22Rv1 (cell line): Measurements from ENCODE around the gene MOB2.

Experiments used
- CTCF ChIP-seq: fragments of 450-650 bp; IDR thresholded peaks from 2 replicates; pipeline ENCODE4 v1.5.1; 2017; ENCODE audit warnings: mild to moderate bottlenecking
- ZFX ChIP-seq: fragments of 450-650 bp; IDR thresholded peaks from 2 replicates; pipeline ENCODE4 v1.6.1; 2017; ENCODE audit warnings: antibody characterized with exemption, borderline replicate concordance

DNA sequence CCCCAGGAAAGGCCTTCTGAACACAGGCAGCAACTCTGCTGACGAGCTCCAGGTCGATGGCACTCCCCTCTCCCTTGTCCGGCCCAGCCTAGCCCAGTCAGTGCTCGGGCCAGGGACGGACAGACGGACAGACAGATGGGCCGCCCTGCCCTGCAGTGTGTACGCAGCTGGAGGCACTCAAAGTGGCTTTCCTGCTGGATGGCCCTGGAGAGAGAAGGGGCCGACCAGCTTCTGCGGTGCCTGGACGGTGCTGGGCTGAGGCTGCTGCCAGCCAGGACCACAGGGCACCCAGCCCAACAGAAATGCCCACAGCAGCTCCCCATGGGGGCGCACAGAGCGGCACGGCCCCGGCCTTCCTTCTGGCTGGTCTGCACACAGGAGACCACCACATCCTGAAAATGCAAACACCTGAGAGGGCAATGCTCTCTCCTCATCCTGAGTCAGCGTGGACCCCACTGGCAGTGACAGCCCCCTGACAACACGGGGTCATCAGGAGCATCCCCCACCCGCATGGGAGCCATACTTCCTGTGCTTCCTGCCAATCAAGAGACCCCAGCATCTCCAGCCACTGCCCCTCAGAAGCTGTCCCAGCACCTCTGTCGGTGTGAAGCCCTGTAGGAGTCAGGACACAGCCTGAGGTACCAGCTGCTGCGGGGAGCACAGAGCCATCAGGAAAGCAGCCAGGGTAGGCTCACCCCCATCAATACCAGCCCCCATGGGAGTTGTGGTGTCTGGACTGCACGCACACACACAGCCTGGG, 692 bp upstream of the MOB2 start:
- no peak for TF ChIP-seq CTCF
- TF ChIP-seq ZFX: no peak
